OCI-LY7 (cell line): ENCODE results near the gene DDI1. TPM values are rescaled to one million over a fixed set of nuclear protein-coding genes. Genes with fewer than 3 reads are reported as not detected.

ENCODE experiments used
- BruUV-seq: library from RNA; stranded (reverse); fragments of 400-500 nt; replicated peaks from 2 replicates; lab custom pipeline; 2021; lab: Mats Ljungman, UMichigan
- CTCF ChIA-PET: fragments of 300-600 bp; sonication (Branson Sonifier 250); formaldehyde crosslinking; loops from one replicate; lab custom pipeline; 2022; ENCODE audit warnings: antibody characterized with exemption; ENCODE audit not compliant: unreplicated experiment; lab: Charles Lee
- POLR2A ChIA-PET: fragments of 300-600 bp; sonication (Branson Sonifier 250); formaldehyde crosslinking; loops from one replicate; lab custom pipeline; 2022; ENCODE audit warnings: antibody characterized with exemption; lab: Charles Lee
- DNase-seq: peaks from one replicate; pipeline ENCODE4 v3.0.0-alpha.2; 2015; ENCODE audit warnings: low spot score
- H2AFZ ChIP-seq: fragments of 200-600 bp; sonication (generic), shearing (Covaris generic); 2 replicates; pipeline ENCODE4 v1.6.1; 2014; ENCODE audit warnings: mild to moderate bottlenecking, antibody characterized with exemption, low read length, moderate library complexity
- H3K27ac ChIP-seq: fragments of 200-600 bp; sonication (generic); 2 replicates; pipeline ENCODE4 v1.5.1; 2014; ENCODE audit warnings: mixed run types, low read depth, mild to moderate bottlenecking, moderate library complexity, low read length, inconsistent platforms; ENCODE audit not compliant: poor library complexity, severe bottlenecking
- H3K36me3 ChIP-seq: fragments of 200-600 bp; sonication (generic); 2 replicates; pipeline ENCODE4 v1.6.1; 2014; ENCODE audit warnings: mild to moderate bottlenecking, antibody characterized with exemption, low read length, moderate library complexity, mixed read lengths; ENCODE audit not compliant: insufficient read depth
- H3K4me1 ChIP-seq: fragments of 200-600 bp; sonication (generic); 2 replicates; pipeline ENCODE4 v1.5.1; 2014; ENCODE audit warnings: mild to moderate bottlenecking, low read length; ENCODE audit not compliant: insufficient read depth, poor library complexity, severe bottlenecking
- H3K4me2 ChIP-seq: fragments of 200-600 bp; sonication (generic); 2 replicates; pipeline ENCODE4 v1.6.1; 2014; ENCODE audit warnings: mild to moderate bottlenecking, low read length
- H3K4me3 ChIP-seq: fragments of 200-600 bp; sonication (generic); 2 replicates; pipeline ENCODE4 v1.5.1; 2014; ENCODE audit warnings: mild to moderate bottlenecking, low read depth, low read length; ENCODE audit not compliant: poor library complexity, severe bottlenecking
- H3K79me2 ChIP-seq: fragments of 200-600 bp; sonication (generic); 2 replicates; pipeline ENCODE4 v1.6.1; 2016; ENCODE audit warnings: low read depth, mild to moderate bottlenecking, low read length, moderate library complexity, mixed read lengths; ENCODE audit not compliant: insufficient read depth
- H3K9me2 ChIP-seq: fragments of 200-600 bp; sonication (generic); 2 replicates; pipeline ENCODE4 v1.6.1; 2016; ENCODE audit warnings: mild to moderate bottlenecking, low read length, mixed read lengths; ENCODE audit not compliant: insufficient read depth
- H3K9me3 ChIP-seq: fragments of 200-600 bp; sonication (generic); 2 replicates; pipeline ENCODE4 v1.6.1; 2014; ENCODE audit warnings: mild to moderate bottlenecking, mixed run types, low read length, mixed read lengths
- H4K20me1 ChIP-seq: fragments of 200-600 bp; sonication (generic); 2 replicates; pipeline ENCODE4 v1.6.1; 2014; ENCODE audit warnings: mild to moderate bottlenecking, antibody characterized with exemption, low read length, moderate library complexity, mixed read lengths; ENCODE audit not compliant: insufficient read depth
- EZH2phosphoT487 ChIP-seq: fragments of 200-600 bp; sonication (generic); IDR thresholded peaks from 2 replicates; pipeline ENCODE4 v1.6.1; 2018; ENCODE audit warnings: low read depth, borderline replicate concordance, mild to moderate bottlenecking, mixed run types, antibody characterized with exemption, low read length, moderate library complexity, mixed read lengths
- intact Hi-C: fragments of 100-400 bp; cut with micrococcal nuclease; formaldehyde crosslinking; loops from one replicate; pipeline ENCODE4 v1.10.0; 2022; ENCODE audit not compliant: unreplicated experiment
- total RNA-seq, 2 experiments: library from RNA; depleted of rRNA in 1 of 2; stranded (reverse); fragments of >200 nt in 1 of 2; shearing (Covaris generic) in 1 of 2; gene quantifications; 2 replicates each; pipeline ENCODE4 v1.2.3, GENCODE V29; 2014 to 2022
- TF ChIP-seq, protein P1 (sequence below): fragments of 200-600 bp; sonication (generic); conservative IDR thresholded peaks from 2 replicates; pipeline ENCODE4 v1.5.1; 2014; ENCODE audit warnings: mild to moderate bottlenecking, antibody characterized with exemption, low read length, moderate library complexity, mixed read lengths

The DDI1 gene
- total RNA-seq, 2 experiments from 2014 or later = not detected

DNA sequence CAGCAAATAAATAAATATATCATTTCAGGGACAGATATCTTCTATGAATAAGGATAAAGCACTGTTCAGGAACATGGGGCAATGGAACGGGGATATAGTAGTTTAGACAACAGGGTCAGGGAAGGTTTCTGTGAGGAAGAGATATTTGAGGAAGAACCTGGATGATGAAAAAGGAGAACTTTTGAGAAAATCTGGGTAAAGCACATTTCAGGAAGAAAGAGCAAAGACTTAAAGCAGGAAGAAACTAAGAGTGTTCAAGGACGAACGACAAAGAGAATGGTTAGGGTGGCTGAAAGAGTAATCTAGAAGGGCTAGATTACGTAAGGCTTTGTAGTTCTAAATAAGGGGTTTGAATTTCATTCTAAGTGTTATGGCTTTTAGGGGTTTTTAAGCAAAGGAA lies 12.7 kb downstream of the DDI1 start:
- intact Hi-C loops = no loop called here
- Histone ChIP-seq H3K79me2 (no peaks in the 10 kb centered on the region), H4K20me1 (no peaks in the 10 kb centered on the region), H2AFZ (no peak overlapping the region), H3K36me3 (no peaks in the 10 kb centered on the region), H3K9me3 (no peaks in the 10 kb centered on the region), H3K9me2 (no peaks in the 10 kb centered on the region), H3K4me1 (no peaks in the 10 kb centered on the region), H3K27ac (no peak overlapping the region), H3K4me2 (no peak overlapping the region), H3K4me3 (no peak overlapping the region)
- no peak for DNase-seq
- no TSS peak for BruUV-seq
- POLR2A ChIA-PET = no interaction called here
- CTCF ChIA-PET = no interaction called here
- TF ChIP-seq, protein P1, sequence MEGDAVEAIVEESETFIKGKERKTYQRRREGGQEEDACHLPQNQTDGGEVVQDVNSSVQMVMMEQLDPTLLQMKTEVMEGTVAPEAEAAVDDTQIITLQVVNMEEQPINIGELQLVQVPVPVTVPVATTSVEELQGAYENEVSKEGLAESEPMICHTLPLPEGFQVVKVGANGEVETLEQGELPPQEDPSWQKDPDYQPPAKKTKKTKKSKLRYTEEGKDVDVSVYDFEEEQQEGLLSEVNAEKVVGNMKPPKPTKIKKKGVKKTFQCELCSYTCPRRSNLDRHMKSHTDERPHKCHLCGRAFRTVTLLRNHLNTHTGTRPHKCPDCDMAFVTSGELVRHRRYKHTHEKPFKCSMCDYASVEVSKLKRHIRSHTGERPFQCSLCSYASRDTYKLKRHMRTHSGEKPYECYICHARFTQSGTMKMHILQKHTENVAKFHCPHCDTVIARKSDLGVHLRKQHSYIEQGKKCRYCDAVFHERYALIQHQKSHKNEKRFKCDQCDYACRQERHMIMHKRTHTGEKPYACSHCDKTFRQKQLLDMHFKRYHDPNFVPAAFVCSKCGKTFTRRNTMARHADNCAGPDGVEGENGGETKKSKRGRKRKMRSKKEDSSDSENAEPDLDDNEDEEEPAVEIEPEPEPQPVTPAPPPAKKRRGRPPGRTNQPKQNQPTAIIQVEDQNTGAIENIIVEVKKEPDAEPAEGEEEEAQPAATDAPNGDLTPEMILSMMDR = no peak
- no peak for TF ChIP-seq EZH2phosphoT487

DNA sequence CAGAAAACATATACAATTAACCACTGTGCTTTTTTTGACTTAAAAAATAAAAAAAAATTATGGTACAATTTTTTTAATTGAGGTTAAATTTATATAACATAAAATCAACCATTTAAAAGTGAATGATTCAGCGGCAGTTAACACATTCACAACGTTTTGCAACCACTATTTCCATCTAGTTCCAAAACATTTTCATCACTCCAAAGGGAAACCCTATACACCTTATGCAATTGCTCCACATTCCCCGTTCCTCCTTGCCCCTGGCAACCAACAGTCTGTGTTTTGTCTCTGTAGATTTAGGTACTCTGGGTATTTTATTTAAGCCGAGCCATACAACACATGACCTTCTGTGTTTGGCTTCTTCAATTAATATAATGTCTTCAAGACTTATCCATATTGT lies 15.3 kb downstream of the DDI1 start:
- ChIA-PET CTCF (no interaction called here), POLR2A (interaction anchor here (0.9 kb wide), 2 partner anchors 42 to 843 kb away, joined by 4 read pairs; no protein-coding TSS in a partner anchor)
- DNase-seq = no peak
- Histone ChIP-seq H3K4me1 (no peaks in the 10 kb centered on the region), H3K27ac (no peak overlapping the region), H4K20me1 (no peaks in the 10 kb centered on the region), H3K4me3 (no peak overlapping the region), H3K36me3 (no peaks in the 10 kb centered on the region), H3K9me3 (no peaks in the 10 kb centered on the region), H3K4me2 (no peak overlapping the region), H3K79me2 (no peaks in the 10 kb centered on the region), H2AFZ (no peak overlapping the region), H3K9me2 (no peaks in the 10 kb centered on the region)
- BruUV-seq = no TSS peak
- no peak for TF ChIP-seq EZH2phosphoT487
- TF ChIP-seq, protein P1 = no peak
- intact Hi-C loops = no loop called here

DNA sequence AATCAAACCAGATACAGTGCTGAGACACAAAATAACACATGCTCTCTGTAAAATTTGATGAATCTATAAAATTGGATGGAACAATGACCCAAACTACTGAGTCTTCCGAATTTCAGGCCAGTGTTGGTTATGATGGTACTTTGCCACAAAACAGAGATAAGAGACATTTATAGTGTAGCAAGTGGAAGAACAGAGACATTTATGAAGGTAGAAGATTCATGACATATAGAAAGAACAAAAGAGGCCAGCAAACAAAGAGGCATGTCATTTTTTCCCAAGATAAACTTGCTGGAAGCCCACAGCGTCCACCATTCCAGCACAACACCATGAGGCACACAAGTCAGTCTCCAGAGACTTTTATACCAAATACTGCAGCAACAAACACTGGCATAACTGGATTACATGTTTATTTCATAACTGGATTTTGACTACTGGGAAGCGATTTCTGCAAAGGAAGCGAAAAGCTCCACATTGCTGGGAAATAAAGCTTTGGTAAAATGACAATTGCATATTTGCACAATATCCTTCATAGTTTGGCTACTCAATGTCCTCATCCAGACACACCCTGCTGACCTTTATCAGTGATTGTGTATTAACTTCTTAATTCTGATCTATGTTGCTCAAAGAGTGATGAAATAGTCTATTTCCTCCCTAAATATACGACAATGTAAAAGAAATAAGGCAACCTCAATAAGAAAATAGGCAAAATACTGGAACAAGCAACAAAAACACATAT lies 17.5 kb downstream of the DDI1 start:
- intact Hi-C loops = no loop called here
- ChIA-PET POLR2A (no interaction called here), CTCF (no interaction called here)
- H3K4me3 ChIP-seq = no peak overlapping the region
- no peak overlapping the region for H3K4me2 ChIP-seq
- H3K27ac ChIP-seq = no peak overlapping the region
- H4K20me1 ChIP-seq = no peaks in the 10 kb centered on the region
- no peaks in the 10 kb centered on the region for H3K9me3 ChIP-seq
- no TSS peak for BruUV-seq
- H3K4me1 ChIP-seq = no peaks in the 10 kb centered on the region
- no peaks in the 10 kb centered on the region for H3K36me3 ChIP-seq
- H3K9me2 ChIP-seq = no peaks in the 10 kb centered on the region
- H2AFZ ChIP-seq = no peak overlapping the region
- no peaks in the 10 kb centered on the region for H3K79me2 ChIP-seq
- TF ChIP-seq, protein P1 = no peak
- TF ChIP-seq EZH2phosphoT487 = no peak
- DNase-seq = no peak
